Measurements from ENCODE around the gene MRFAP1L1.

- TF ChIP-seq CTCF (IDR thresholded peaks at IDR 0.05; ENCODE audit: low read length) (no peak), EZH2phosphoT487 (IDR thresholded peaks at IDR 0.05; ENCODE audit: low read length) (no peak), EZH2 (optimal IDR thresholded peaks at IDR 0.05; ENCODE audit: low read depth, low read length) (no peak)
These were observed 38.6 kb upstream of the MRFAP1L1 start for GRCh38 chr4:6748286-6748685.
